H1 (cell line): Measurements from ENCODE around the gene CYP2F1. TPM values are rescaled to one million over a fixed set of nuclear protein-coding genes. Genes with fewer than 3 reads are reported as not detected.

Source experiments
- CTCF ChIA-PET: fragments of 300-600 bp; sonication (Branson Sonifier 250); formaldehyde crosslinking; loops from one replicate; lab custom pipeline; 2021; ENCODE audit not compliant: partially characterized antibody; lab: Charles Lee
- POLR2A ChIA-PET: fragments of 300-600 bp; sonication (Branson Sonifier 250); formaldehyde crosslinking; loops from one replicate; lab custom pipeline; 2021; ENCODE audit warnings: inconsistent platforms; ENCODE audit not compliant: partially characterized antibody; lab: Charles Lee
- DNase-seq, 2 experiments: peaks; one replicate each; pipeline versions ENCODE4 v3.0.0 to v3.0.0-alpha.2; 2010 to 2022; ENCODE audit warnings: low spot score in 2 of 2, low read depth in 1 of 2, mixed read lengths in 1 of 2
- FAIRE-seq: peaks from 2 replicates; lab custom pipeline; 2011; peaks lifted over from hg19 to GRCh38; lab: Jason Lieb, UNC
- H2AFZ ChIP-seq: 2 replicates; pipeline ENCODE4 v1.8.1; 2012; ENCODE audit warnings: low read length, inconsistent platforms
- H2AK5ac ChIP-seq: 2 replicates; pipeline ENCODE4 v1.6.1; 2013; ENCODE audit warnings: low read depth, low read length
- H2BK120ac ChIP-seq: replicated peaks from 2 replicates; pipeline ENCODE3; 2013; ENCODE audit warnings: low read depth, low read length, inconsistent platforms
- H2BK12ac ChIP-seq: 2 replicates; pipeline ENCODE4 v1.6.1; 2013; ENCODE audit warnings: low read depth, low read length
- H2BK15ac ChIP-seq: 2 replicates; pipeline ENCODE4 v1.6.1; 2013; ENCODE audit warnings: low read length
- H2BK20ac ChIP-seq: 2 replicates; pipeline ENCODE4 v1.6.1; 2013; ENCODE audit warnings: low read length
- H2BK5ac ChIP-seq: 2 replicates; pipeline ENCODE4 v1.6.1; 2013; ENCODE audit warnings: low read depth, low read length
- H3K14ac ChIP-seq: 2 replicates; pipeline ENCODE4 v1.6.1; 2013; ENCODE audit warnings: inconsistent platforms; ENCODE audit not compliant: insufficient read length
- H3K18ac ChIP-seq: 2 replicates; pipeline ENCODE4 v1.6.1; 2013; ENCODE audit warnings: low read length; ENCODE audit errors: extremely low read depth
- H3K23ac ChIP-seq: 2 replicates; pipeline ENCODE4 v1.6.1; 2013; ENCODE audit warnings: inconsistent platforms; ENCODE audit not compliant: insufficient read length
- H3K23me2 ChIP-seq: 2 replicates; pipeline ENCODE4 v1.6.1; 2013; ENCODE audit warnings: low read depth, low read length
- H3K27ac ChIP-seq: 2 replicates; pipeline ENCODE4 v1.6.1; 2011; ENCODE audit warnings: low read depth, low read length, inconsistent platforms
- H3K27me3 ChIP-seq, 4 experiments: replicated peaks in 1 of 4; 1 replicate in 1 of 4; 2 replicates in 3 of 4; pipeline versions ENCODE4 v1.6.1 to v1.8.1; 2011 to 2013; ENCODE audit warnings: low read length in 3 of 4, mild to moderate bottlenecking in 3 of 4, inconsistent platforms in 2 of 4, mixed read lengths in 2 of 4, moderate library complexity in 1 of 4; ENCODE audit not compliant: control insufficient read depth in 3 of 4, insufficient read depth in 3 of 4; ENCODE audit errors: extremely low read depth in 1 of 4
- H3K36me3 ChIP-seq, 4 experiments: 2 replicates each; pipeline versions ENCODE4 v1.6.1 to v1.8.1; 2011 to 2013; ENCODE audit warnings: mild to moderate bottlenecking in 4 of 4, low read length in 3 of 4, moderate library complexity in 2 of 4, control low read depth in 1 of 4, inconsistent platforms in 1 of 4; ENCODE audit not compliant: insufficient read depth in 4 of 4, control insufficient read depth in 2 of 4
- H3K4ac ChIP-seq: replicated peaks from 2 replicates; pipeline ENCODE3; 2013; ENCODE audit warnings: low read length, low read depth, mixed read lengths, inconsistent platforms; ENCODE audit not compliant: insufficient read length
- H3K4me1 ChIP-seq, 4 experiments: replicated peaks in 1 of 4; 1 replicate in 1 of 4; 2 replicates in 3 of 4; pipeline versions ENCODE4 v1.6.1 to v1.8.1; 2011 to 2013; ENCODE audit warnings: low read length in 3 of 4, inconsistent platforms in 2 of 4, mixed read lengths in 1 of 4; ENCODE audit not compliant: insufficient read depth in 4 of 4, control insufficient read depth in 3 of 4
- H3K4me2 ChIP-seq, 2 experiments: 2 replicates each; pipeline versions ENCODE4 v1.6.1 to v1.8.1; 2011 to 2013; ENCODE audit warnings: low read depth in 2 of 2, low read length in 2 of 2, control low read depth in 1 of 2, inconsistent platforms in 1 of 2, mild to moderate bottlenecking in 1 of 2; ENCODE audit not compliant: insufficient read depth in 1 of 2
- H3K4me3 ChIP-seq, 4 experiments: fragments of 200-600, 300-600 bp in 1 of 4; sonication (generic), shearing (Covaris generic), sonication (Bioruptor Twin) in 1 of 4; 2 replicates each; pipeline versions ENCODE4 v1.5.1 to v1.8.1; 2011 to 2016; ENCODE audit warnings: low read length in 4 of 4, low read depth in 3 of 4, control low read depth in 2 of 4, inconsistent platforms in 2 of 4, mild to moderate bottlenecking in 2 of 4, mixed read lengths in 1 of 4, moderate library complexity in 1 of 4; ENCODE audit not compliant: insufficient read depth in 2 of 4; ENCODE audit errors: extremely low read depth in 1 of 4
- H3K56ac ChIP-seq: replicated peaks from 2 replicates; pipeline ENCODE3; 2013; ENCODE audit warnings: low read depth, mild to moderate bottlenecking, mixed read lengths, low read length, inconsistent platforms; ENCODE audit not compliant: insufficient read length
- H3K79me1 ChIP-seq: 2 replicates; pipeline ENCODE4 v1.6.1; 2013; ENCODE audit warnings: low read depth, low read length, control low read depth
- H3K79me2 ChIP-seq, 2 experiments: 2 replicates each; pipeline versions ENCODE4 v1.6.1 to v1.8.1; 2012 to 2013; ENCODE audit warnings: low read length in 2 of 2, mild to moderate bottlenecking in 2 of 2, inconsistent platforms in 1 of 2; ENCODE audit not compliant: insufficient read depth in 2 of 2, control insufficient read depth in 1 of 2
- H3K9ac ChIP-seq, 4 experiments: replicated peaks in 1 of 4; 1 replicate in 1 of 4; 2 replicates in 3 of 4; pipeline versions ENCODE4 v1.6.1 to v1.8.1; 2011 to 2013; ENCODE audit warnings: low read depth in 3 of 4, low read length in 3 of 4, control low read depth in 2 of 4, mild to moderate bottlenecking in 2 of 4, moderate library complexity in 2 of 4, inconsistent platforms in 1 of 4; ENCODE audit errors: extremely low read depth in 1 of 4
- H3K9me3 ChIP-seq, 2 experiments: 2 replicates each; pipeline versions ENCODE4 v1.6.1 to v1.8.1; 2012 to 2013; ENCODE audit warnings: mild to moderate bottlenecking in 2 of 2, moderate library complexity in 2 of 2, control low read depth in 1 of 2, inconsistent platforms in 1 of 2, low read depth in 1 of 2, low read length in 1 of 2, mixed read lengths in 1 of 2; ENCODE audit not compliant: insufficient read depth in 2 of 2
- H4K20me1 ChIP-seq, 2 experiments: replicated peaks in 1 of 2; 2 replicates each; pipeline versions ENCODE3 to v1.8.1; 2011 to 2013; ENCODE audit warnings: inconsistent platforms in 2 of 2, low read length in 2 of 2, mild to moderate bottlenecking in 1 of 2; ENCODE audit not compliant: insufficient read depth in 2 of 2, control insufficient read depth in 1 of 2
- H4K5ac ChIP-seq: 2 replicates; pipeline ENCODE4 v1.6.1; 2013; ENCODE audit warnings: low read length, low read depth, mixed read lengths, inconsistent platforms; ENCODE audit not compliant: insufficient read length
- H4K8ac ChIP-seq: 2 replicates; pipeline ENCODE4 v1.8.0; 2013; ENCODE audit warnings: mild to moderate bottlenecking, moderate library complexity, low read length, inconsistent platforms; ENCODE audit not compliant: insufficient read depth; ENCODE audit errors: extremely low read depth
- H4K91ac ChIP-seq: replicated peaks from 2 replicates; pipeline ENCODE3; 2013; ENCODE audit warnings: low read length, mixed read lengths, inconsistent platforms; ENCODE audit not compliant: insufficient read length
- CREB1 ChIP-seq: IDR thresholded peaks from 2 replicates; pipeline ENCODE4 v1.6.1; 2012; ENCODE audit warnings: inconsistent platforms
- RBBP5 ChIP-seq: IDR thresholded peaks from 2 replicates; pipeline ENCODE4 v1.7.1; 2012; ENCODE audit warnings: low read depth, mild to moderate bottlenecking, inconsistent platforms, low read length, moderate library complexity, borderline replicate concordance
- WGBS, 2 experiments: shearing (Covaris generic) in 1 of 2; methylation state at CpG; one replicate each; pipeline versions ENCODE4 v1.1.6 to v1.1.7; 2013 to 2015; ENCODE audit warnings: low lambda C conversion rate in 2 of 2, mixed read lengths in 2 of 2, inconsistent platforms in 1 of 2, low coverage in 1 of 2, missing lambda C conversion rate in 1 of 2; ENCODE audit not compliant: insufficient replicate concordance in 2 of 2, insufficient coverage in 1 of 2, insufficient read length in 1 of 2; ENCODE audit errors: extremely low coverage in 1 of 2, missing lambda C conversion rate in 1 of 2; 5-methylcytosine and 5-hydroxymethylcytosine counted together
- polyA plus RNA-seq, 7 experiments: library from polyadenylated mRNA; depleted of rRNA in 3 of 7; stranded (reverse) in 5 of 7; unstranded in 2 of 7; fragments of >200 nt in 5 of 7; fragments of 200-250 nt in 2 of 7; gene quantifications; 1 replicate in 5 of 7; 2 replicates in 1 of 7; 4 replicates in 1 of 7; pipeline versions ENCODE4 v1.2.1 to v1.2.3, GENCODE V29; 2011 to 2013; ENCODE audit warnings: missing spikeins in 2 of 7, mixed read lengths in 2 of 7
- total RNA-seq: library from RNA; stranded (reverse); fragmentation: NEBNext Ultra II Directional; extraction: Animal tissue kit (Norgen Biotek cat#: 25700); gene quantifications from 2 replicates; pipeline ENCODE4 v1.2.1, GENCODE V29; 2021
- TF ChIP-seq, protein P1 (sequence below): IDR thresholded peaks from 2 replicates; pipeline ENCODE4 v1.6.1; 2011; ENCODE audit warnings: low read depth, mild to moderate bottlenecking, low read length; ENCODE audit not compliant: insufficient read depth

Gene CYP2F1
- total and polyA plus RNA-seq, 2 of the 8 experiments (the other 6 are each of a cell fraction or from before 2014, with no cell fraction given): 0.17 TPM; not detected in 1

DNA sequence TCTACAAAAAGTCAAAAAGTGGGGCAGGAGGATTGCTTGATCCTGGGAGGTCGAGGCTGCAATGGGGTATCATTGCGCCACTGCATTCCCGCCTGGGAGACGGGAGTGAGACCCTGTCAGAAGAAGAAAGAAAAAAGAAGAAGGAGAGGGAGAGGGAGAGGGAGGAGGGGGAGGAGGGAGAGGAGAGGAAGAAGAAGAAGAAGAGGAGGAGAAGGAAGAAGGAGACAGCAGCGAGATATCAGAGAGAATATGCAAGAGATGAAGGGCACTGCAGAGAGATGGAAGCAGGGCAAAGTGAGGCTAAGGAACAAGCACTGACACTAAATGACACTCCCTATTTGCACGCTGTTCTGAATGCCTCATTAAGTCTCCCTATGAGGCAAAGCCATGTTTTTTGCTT, 14.5 kb downstream of the CYP2F1 start:
- Histone ChIP-seq H4K5ac (no peak overlapping the region), H3K14ac (no peak overlapping the region), H3K9me3 (no peaks in the 10 kb centered on the region), H4K20me1 (no peaks in the 10 kb centered on the region), H3K79me1 (no peaks in the 10 kb centered on the region), H3K4ac (no peak overlapping the region), H4K91ac (no peak overlapping the region), H3K4me3 (no peak overlapping the region), H2AFZ (no peak overlapping the region), H4K8ac (no peak overlapping the region; the same call in 1 of the 2 replicates), H3K23me2 (peaks cover 2% of the 10 kb centered on the region; the same call in 1 of the 2 replicates), H3K27me3 (peaks cover 0 to 4% (median 0%) of the 10 kb centered on the region in 4 experiments; a peak in 1 of 7 replicates), H3K23ac (no peak overlapping the region), H2BK5ac (no peak overlapping the region), H3K9ac (no peak overlapping the region), H3K4me1 (peaks cover 0 to 6% (median 4%) of the 10 kb centered on the region in 4 experiments; a peak in 3 of 7 replicates), H2BK20ac (0 out of 2 replicates have a peak overlapping the region, but pooled peaks have one; percentile 23), H3K79me2 (no peaks in the 10 kb centered on the region), H2BK15ac (no peak overlapping the region), H3K18ac (no peak overlapping the region), H3K36me3 (no peaks in the 10 kb centered on the region), H2BK12ac (0 out of 2 replicates have a peak overlapping the region, but pooled peaks have one; percentile 55), H3K56ac (no peak overlapping the region), H2AK5ac (no peak overlapping the region), H3K27ac (no peak overlapping the region), H3K4me2 (no peak overlapping the region; a peak in 1 of 4 replicates), H2BK120ac (no peak overlapping the region)
- WGBS, 2 experiments: 59% methylated on average over 6 of the region's 6 CpGs; no CpG with 5 or more reads in 1 of the 2 experiments
- ChIA-PET POLR2A (no interaction called here), CTCF (interaction anchor here (0.6 kb wide), 1 partner anchor 131 kb away, joined by 3 read pairs; no protein-coding TSS in a partner anchor)
- FAIRE-seq: no peak
- no peak for DNase-seq
- TF ChIP-seq CREB1 (no peak), RBBP5 (no peak)
- TF ChIP-seq, protein P1, sequence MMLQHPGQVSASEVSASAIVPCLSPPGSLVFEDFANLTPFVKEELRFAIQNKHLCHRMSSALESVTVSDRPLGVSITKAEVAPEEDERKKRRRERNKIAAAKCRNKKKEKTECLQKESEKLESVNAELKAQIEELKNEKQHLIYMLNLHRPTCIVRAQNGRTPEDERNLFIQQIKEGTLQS: no peak
